ENCODE results near the gene PLSCR3.

The PLSCR3 gene

GRCh38 chr17:7417056-7417655, 22.8 kb upstream of the PLSCR3 start:
- TF ChIP-seq CTCF (IDR thresholded peaks at IDR 0.05; ENCODE audit: extremely low read depth, missing control alignments): no peak
- no peak for DNase-seq (ENCODE audit: low spot score)

- TF ChIP-seq CTCF (IDR thresholded peaks at IDR 0.05; ENCODE audit: extremely low read depth, missing control alignments): no peak
- DNase-seq (ENCODE audit: low spot score): no peak
These were observed 22.0 kb upstream of the PLSCR3 start for GRCh38 chr17:7416323-7416722.

- TF ChIP-seq CTCF (IDR thresholded peaks at IDR 0.05; ENCODE audit: extremely low read depth, missing control alignments): no peak
- no peak for DNase-seq (ENCODE audit: low spot score)
These were observed 21.5 kb upstream of the PLSCR3 start for GRCh38 chr17:7415784-7416183.

GRCh38 chr17:7414837-7415236, 20.5 kb upstream of the PLSCR3 start:
- no peak for DNase-seq (ENCODE audit: low spot score)
- TF ChIP-seq CTCF (IDR thresholded peaks at IDR 0.05; ENCODE audit: extremely low read depth, missing control alignments): no peak

- no peak for TF ChIP-seq CTCF (IDR thresholded peaks at IDR 0.05; ENCODE audit: extremely low read depth, missing control alignments)
- DNase-seq (ENCODE audit: low spot score): no peak
These were observed 19.1 kb upstream of the PLSCR3 start for GRCh38 chr17:7413346-7413985.

- DNase-seq (ENCODE audit: low spot score): no peak
- no peak for TF ChIP-seq CTCF (IDR thresholded peaks at IDR 0.05; ENCODE audit: extremely low read depth, missing control alignments)
These were observed 17.1 kb upstream of the PLSCR3 start for GRCh38 chr17:7411427-7411750.

- no peak for TF ChIP-seq CTCF (IDR thresholded peaks at IDR 0.05; ENCODE audit: extremely low read depth, missing control alignments)
- no peak for DNase-seq (ENCODE audit: low spot score)
These were observed 16.5 kb upstream of the PLSCR3 start for GRCh38 chr17:7410634-7411426.
